Stomach (tissue), 9 donors: Measurements from ENCODE around the gene FRAT2. TPM values are rescaled to one million over a fixed set of nuclear protein-coding genes. Genes with fewer than 3 reads are reported as not detected.

ENCODE experiments used
- DNase-seq, 2 donors: peaks; one replicate each; pipeline versions ENCODE4 v3.0.0 to v3.0.0-alpha.2; 2013 to 2019
- H3K27ac ChIP-seq, 5 donors: fragments of 200-600 bp in 4 of 5; sonication (generic) in 4 of 5; one replicate each; pipeline ENCODE4 v1.5.1; 2013 to 2019; ENCODE audit warnings: mild to moderate bottlenecking in 1 of 5, moderate library complexity in 1 of 5
- H3K27me3 ChIP-seq, 3 donors: fragments of 200-600 bp; sonication (generic); one replicate each; pipeline ENCODE4 v1.5.1; 2017 to 2019; ENCODE audit warnings: mixed run types in 1 of 3
- H3K36me3 ChIP-seq, 4 donors: fragments of 200-600 bp; sonication (generic); 1 replicate in 3 of 4; 2 replicates in 1 of 4; pipeline ENCODE4 v1.5.1; 2016 to 2019
- H3K4me1 ChIP-seq, 4 donors: fragments of 200-600 bp; sonication (generic); one replicate each; pipeline ENCODE4 v1.5.1; 2016 to 2019
- H3K4me3 ChIP-seq, 4 donors: fragments of 200-600 bp; sonication (generic) in 3 of 4; one replicate each; pipeline ENCODE4 v1.5.1; 2016 to 2019; ENCODE audit warnings: mild to moderate bottlenecking in 1 of 4
- H3K9me3 ChIP-seq, 4 donors: fragments of 200-600 bp; sonication (generic); one replicate each; pipeline ENCODE4 v1.5.1; 2016 to 2019
- EP300 ChIP-seq: sonication (generic); formaldehyde crosslinking; IDR thresholded peaks from one replicate; pipeline ENCODE4 v1.6.1; 2017; ENCODE audit warnings: antibody characterized with exemption
- POLR2A ChIP-seq, 4 donors: fragments of 450-650 bp; IDR thresholded peaks; one replicate each; pipeline ENCODE4 v1.6.1; 2016; ENCODE audit warnings: antibody characterized with exemption in 4 of 4, control low read depth in 2 of 4, mild to moderate bottlenecking in 1 of 4, moderate library complexity in 1 of 4
- POLR2AphosphoS5 ChIP-seq, 3 donors: sonication (generic); formaldehyde crosslinking; IDR thresholded peaks; one replicate each; pipeline ENCODE4 v1.6.1; 2016; ENCODE audit warnings: antibody characterized with exemption in 3 of 3
- WGBS, 5 donors: extraction: QIAGEN DNeasy Blood & Tissue Kit in 3 of 5; methylation state at CpG; one replicate each; pipeline versions ENCODE4 v1.1.5 to v1.1.7; 2013 to 2018; 5-methylcytosine and 5-hydroxymethylcytosine counted together
- intact Hi-C: fragments of 100-400 bp; cut with DNase I; formaldehyde crosslinking; loops from one replicate; pipeline ENCODE4 v1.15.1; 2023; ENCODE audit warnings: low total_unique reads
- polyA plus RNA-seq, 3 donors: library from polyadenylated mRNA; stranded (reverse); fragments of 200-250 nt; gene quantifications; one replicate each; pipeline ENCODE4 v1.2.3, GENCODE V29; 2013
- total RNA-seq, 5 donors: library from RNA; depleted of rRNA; stranded (reverse); fragments of >200 nt; gene quantifications; one replicate each; pipeline versions ENCODE4 v1.1.0 to v1.2.3, GENCODE V29; 2014 to 2016
- TF ChIP-seq, protein P1 (sequence below), 7 experiments: fragments of 450-650 bp in 4 of 7; fragments of 200-600 bp in 3 of 7; sonication (generic) in 3 of 7; IDR thresholded peaks; one replicate each; pipeline ENCODE4 v1.5.1; 2016 to 2019; ENCODE audit warnings: antibody characterized with exemption in 7 of 7, control low read depth in 2 of 7, mild to moderate bottlenecking in 1 of 7
- donor health status: healthy with polysubstance abuse.
- donor health status: Bipolar disorder and iron deficiency.
- donor health status: healthy.

FRAT2 gene
- total and polyA plus RNA-seq, 8 donors = 6.4 to 213 (median 15.2) TPM

DNA sequence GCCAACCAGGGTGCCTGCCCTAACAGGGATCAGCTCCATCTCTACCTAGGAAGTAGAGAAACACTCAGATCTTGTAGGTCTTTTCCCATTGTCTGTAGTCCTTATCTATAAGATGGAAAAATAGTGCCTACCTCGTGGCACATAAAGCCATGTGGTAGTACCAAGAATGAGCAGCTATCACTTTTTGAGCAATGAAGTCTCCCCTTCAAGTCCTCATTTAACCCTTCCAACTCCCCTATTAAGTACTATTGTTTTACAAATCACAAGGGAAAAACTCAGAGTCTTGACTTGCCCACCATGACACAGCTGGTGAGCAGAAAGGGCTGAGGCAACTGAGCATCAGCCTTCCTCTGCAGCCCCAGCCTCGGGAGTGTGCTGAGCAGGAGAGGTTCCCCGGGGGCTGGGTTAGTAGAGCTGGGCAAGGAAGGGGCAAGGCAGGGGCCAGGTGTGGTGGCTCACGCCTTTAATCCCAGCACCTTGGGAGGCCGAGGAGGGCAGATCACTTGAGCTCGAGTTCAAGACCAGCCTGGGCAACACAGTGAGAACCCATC, 3.3 kb downstream of the FRAT2 start:
- peaks cover 0 to 25% (median 18%) of the 10 kb centered on the region in 4 donors for H3K36me3 ChIP-seq
- WGBS, 5 donors = 59 to 73% (median 60%) methylated on average over 6 of the region's 6 CpGs
- intact Hi-C loops = no loop called here
- H3K4me3 ChIP-seq = peak overlapping the region in 3 of 4 donors; percentile 79 to 89 (median 89)
- peak overlapping the region in 4 of 5 donors; percentile 93 to 98 (median 96) for H3K27ac ChIP-seq
- TF ChIP-seq, protein P1, sequence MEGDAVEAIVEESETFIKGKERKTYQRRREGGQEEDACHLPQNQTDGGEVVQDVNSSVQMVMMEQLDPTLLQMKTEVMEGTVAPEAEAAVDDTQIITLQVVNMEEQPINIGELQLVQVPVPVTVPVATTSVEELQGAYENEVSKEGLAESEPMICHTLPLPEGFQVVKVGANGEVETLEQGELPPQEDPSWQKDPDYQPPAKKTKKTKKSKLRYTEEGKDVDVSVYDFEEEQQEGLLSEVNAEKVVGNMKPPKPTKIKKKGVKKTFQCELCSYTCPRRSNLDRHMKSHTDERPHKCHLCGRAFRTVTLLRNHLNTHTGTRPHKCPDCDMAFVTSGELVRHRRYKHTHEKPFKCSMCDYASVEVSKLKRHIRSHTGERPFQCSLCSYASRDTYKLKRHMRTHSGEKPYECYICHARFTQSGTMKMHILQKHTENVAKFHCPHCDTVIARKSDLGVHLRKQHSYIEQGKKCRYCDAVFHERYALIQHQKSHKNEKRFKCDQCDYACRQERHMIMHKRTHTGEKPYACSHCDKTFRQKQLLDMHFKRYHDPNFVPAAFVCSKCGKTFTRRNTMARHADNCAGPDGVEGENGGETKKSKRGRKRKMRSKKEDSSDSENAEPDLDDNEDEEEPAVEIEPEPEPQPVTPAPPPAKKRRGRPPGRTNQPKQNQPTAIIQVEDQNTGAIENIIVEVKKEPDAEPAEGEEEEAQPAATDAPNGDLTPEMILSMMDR (IDR thresholded peaks at IDR 0.05) = no peak
- TF ChIP-seq POLR2AphosphoS5 (IDR thresholded peaks at IDR 0.05) (no peak), POLR2A (IDR thresholded peaks at IDR 0.05) (no peak), EP300 (no peak)
- no peaks in the 10 kb centered on the region for H3K27me3 ChIP-seq
- H3K4me1 ChIP-seq = peaks cover 51 to 82% (median 76%) of the 10 kb centered on the region in 4 donors
- H3K9me3 ChIP-seq = no peaks in the 10 kb centered on the region
- no peak for DNase-seq

DNA sequence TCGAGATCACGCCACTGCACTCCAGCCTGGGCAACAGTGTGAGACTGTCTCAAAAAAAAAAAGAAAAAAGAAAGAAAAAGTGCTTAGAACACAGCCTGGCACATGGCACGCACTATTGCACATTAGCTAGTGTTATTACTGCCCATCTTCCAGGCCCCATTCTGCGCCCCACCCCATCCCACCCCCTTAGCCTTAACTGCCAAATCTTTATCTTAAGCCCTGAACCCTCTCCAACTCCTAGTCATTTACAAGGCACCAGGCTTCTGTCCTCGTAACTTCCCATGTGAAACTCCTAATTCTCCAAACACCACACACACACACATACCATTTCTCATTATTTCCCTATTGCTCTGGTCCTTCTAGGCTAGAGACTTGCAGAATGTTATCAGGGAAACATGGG, 4.8 kb downstream of the FRAT2 start:
- Histone ChIP-seq H3K4me3 (peak overlapping the region in 1 of 4 donors; percentile 89), H3K27ac (peak overlapping the region in 4 of 5 donors; percentile 36 to 75 (median 67)), H3K9me3 (no peaks in the 10 kb centered on the region), H3K27me3 (no peaks in the 10 kb centered on the region), H3K4me1 (peaks cover 46 to 81% (median 69%) of the 10 kb centered on the region in 4 donors), H3K36me3 (peaks cover 0 to 25% (median 18%) of the 10 kb centered on the region in 4 donors)
- TF ChIP-seq POLR2A (IDR thresholded peaks at IDR 0.05) (no peak), EP300 (no peak), POLR2AphosphoS5 (IDR thresholded peaks at IDR 0.05) (no peak)
- TF ChIP-seq, protein P1 (IDR thresholded peaks at IDR 0.05) = no peak
- intact Hi-C loops = no loop called here
- WGBS, 5 donors = 73 to 83% (median 74%) methylated on average over 5 of the region's 5 CpGs
- DNase-seq = no peak

DNA sequence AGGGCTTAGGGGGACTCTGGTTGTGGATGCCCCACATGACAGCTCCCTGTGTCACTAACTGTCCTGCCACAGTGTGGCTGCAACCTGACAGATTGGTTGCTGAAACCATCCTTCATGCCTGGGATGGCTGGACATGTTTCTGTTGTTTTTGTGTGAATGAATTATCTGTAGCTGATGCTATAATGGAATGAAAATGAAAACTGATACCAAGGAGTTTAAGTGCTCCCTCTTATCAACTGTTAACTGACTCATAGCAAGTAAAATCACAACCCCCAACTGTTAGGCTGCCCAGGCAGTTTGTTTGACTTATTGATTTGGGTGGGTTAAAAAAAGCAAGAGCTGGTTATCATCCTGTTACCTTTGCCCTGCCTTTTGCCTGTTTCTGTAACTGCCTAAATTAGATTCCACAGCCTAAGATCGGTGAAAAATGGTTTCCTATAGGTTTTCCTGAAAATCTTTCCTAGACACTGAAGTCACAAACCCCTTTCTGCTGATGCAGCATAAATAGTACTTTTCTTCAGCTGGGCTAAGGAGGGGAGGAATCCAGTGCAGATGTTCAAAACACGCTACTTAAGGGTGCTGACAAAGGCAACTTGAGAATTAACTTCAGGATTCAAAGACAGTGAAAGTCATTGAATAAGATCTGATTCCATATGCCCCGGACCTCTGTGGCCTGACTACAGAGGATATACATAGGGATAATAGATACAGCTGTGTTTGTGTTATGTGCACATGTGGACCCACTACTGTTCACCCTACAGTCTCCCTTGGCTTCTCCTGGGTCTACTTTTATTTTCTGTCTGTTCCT, 5.7 kb downstream of the FRAT2 start:
- intact Hi-C loops = no loop called here
- DNase-seq = peak in 1 of 2 donors; percentile 27
- H3K27ac ChIP-seq = peak overlapping the region; percentile 54 to 75 (median 70)
- WGBS, 5 donors = 29 to 64% (median 46%) methylated on average over 3 of the region's 3 CpGs
- H3K4me3 ChIP-seq = no peak overlapping the region
- TF ChIP-seq POLR2AphosphoS5 (IDR thresholded peaks at IDR 0.05) = peak in 1 of 3 donors; percentile 55
- TF ChIP-seq EP300 = no peak
- H3K4me1 ChIP-seq = peaks cover 46 to 81% (median 69%) of the 10 kb centered on the region in 4 donors
- H3K27me3 ChIP-seq = no peaks in the 10 kb centered on the region
- H3K9me3 ChIP-seq = no peaks in the 10 kb centered on the region
- H3K36me3 ChIP-seq = peaks cover 0 to 25% (median 18%) of the 10 kb centered on the region in 4 donors

DNA sequence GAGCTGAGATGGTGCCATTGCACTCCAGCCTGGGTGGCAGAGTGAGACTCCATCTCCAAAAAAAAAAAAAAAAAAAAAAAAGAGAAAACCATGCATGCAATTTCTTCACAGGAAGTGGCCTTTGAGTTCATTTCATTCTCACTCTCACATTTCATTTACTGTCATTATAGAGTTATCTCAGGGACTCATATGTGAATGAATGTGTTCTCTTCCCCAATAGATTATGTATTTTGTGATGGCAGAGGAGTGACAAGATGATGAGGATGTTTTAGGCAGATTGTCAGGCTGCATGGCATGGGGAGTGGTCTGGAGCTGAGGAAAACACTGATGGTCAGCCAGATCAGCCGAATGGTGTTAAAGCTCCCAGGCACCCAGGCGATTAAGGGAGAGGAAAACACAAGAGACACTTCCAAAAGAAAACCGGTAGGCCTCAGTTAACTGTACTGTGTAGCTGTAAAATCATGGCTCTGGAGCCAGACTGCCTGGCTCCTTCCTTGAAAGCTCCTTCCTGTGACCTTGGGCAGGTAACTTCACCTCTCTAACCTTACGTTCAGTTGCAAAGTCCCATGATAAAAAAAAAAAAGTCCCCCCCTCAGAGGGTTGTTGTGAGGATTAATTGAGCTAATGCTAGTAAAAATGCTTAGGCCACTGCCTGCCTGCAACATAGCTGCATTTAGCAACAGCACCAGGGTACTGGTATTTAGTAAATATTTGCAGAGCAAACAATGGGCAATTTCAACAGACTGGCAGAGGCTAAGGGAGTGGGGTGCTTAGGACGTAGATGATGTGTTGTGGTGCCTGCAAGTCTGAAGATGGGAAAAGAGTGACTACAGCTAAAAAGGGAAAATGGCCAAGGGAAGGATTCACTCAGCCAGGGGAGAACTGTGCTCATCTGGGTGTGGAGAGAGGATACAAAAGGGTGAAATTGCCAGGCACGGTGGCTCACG, 6.9 kb downstream of the FRAT2 start:
- intact Hi-C loops = no loop called here
- WGBS, 5 donors = 33 to 56% (median 45%) methylated on average over 7 of the region's 7 CpGs
- Histone ChIP-seq H3K9me3 (no peaks in the 10 kb centered on the region), H3K4me1 (peaks cover 46 to 75% (median 59%) of the 10 kb centered on the region in 4 donors), H3K4me3 (no peak overlapping the region), H3K27me3 (no peaks in the 10 kb centered on the region), H3K36me3 (peaks cover 0 to 25% (median 18%) of the 10 kb centered on the region in 4 donors), H3K27ac (peak overlapping the region; percentile 54 to 75 (median 70))
- TF ChIP-seq EP300 (no peak), POLR2AphosphoS5 (IDR thresholded peaks at IDR 0.05) (peak in 1 of 3 donors; percentile 29)
- peak; percentile 40 to 67 for DNase-seq

DNA sequence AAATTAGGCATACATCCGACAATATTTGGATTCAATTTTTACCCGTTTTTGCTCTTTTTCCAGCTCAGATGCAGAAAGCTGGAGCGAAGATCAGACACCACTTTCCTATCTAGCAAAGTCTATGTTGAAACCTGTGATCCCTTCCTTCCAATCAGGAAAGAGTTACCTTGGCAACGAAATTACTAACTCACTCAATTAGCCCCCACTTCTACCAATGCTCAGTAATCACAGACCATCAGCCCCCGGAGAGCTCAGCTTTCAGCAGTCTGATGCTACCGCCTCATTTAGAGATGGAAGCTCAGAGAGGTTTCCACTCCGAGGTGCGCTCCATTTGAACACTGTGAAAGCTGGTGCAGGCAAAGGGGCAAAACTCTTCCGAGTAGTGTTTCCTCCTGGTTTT, 8.8 kb downstream of the FRAT2 start:
- no peaks in the 10 kb centered on the region for H3K9me3 ChIP-seq
- H3K4me1 ChIP-seq = peaks cover 38 to 75% (median 57%) of the 10 kb centered on the region in 4 donors
- intact Hi-C loops = no loop called here
- H3K4me3 ChIP-seq = no peak overlapping the region
- 78 to 85% (median 84%) methylated on average over 9 of the region's 9 CpGs for WGBS, 5 donors
- no peaks in the 10 kb centered on the region for H3K27me3 ChIP-seq
- DNase-seq = peak in 1 of 2 donors; percentile 53
- peaks cover 0 to 24% (median 17%) of the 10 kb centered on the region in 4 donors for H3K36me3 ChIP-seq
- TF ChIP-seq EP300 = no peak
- no peak for TF ChIP-seq POLR2A (IDR thresholded peaks at IDR 0.05)
- TF ChIP-seq, protein P1 (IDR thresholded peaks at IDR 0.05) = no peak
- TF ChIP-seq POLR2AphosphoS5 (IDR thresholded peaks at IDR 0.05) = no peak
- H3K27ac ChIP-seq = no peak overlapping the region
